IMR-90 (cell line): ENCODE measurements around the gene IGLL5. TPM values are rescaled to one million over a fixed set of nuclear protein-coding genes. Genes with fewer than 3 reads are reported as not detected.

Experiments
- ATAC-seq: fragments of 200-7000 bp; cut with Tn5 transposase; 2 replicates; pipeline ENCODE4 v1.9.1; 2020; ENCODE audit warnings: low read depth, mild to moderate bottlenecking, moderate library complexity
- BruUV-seq: library from RNA; stranded (reverse); fragments of 400-500 nt; replicated peaks from 2 replicates; lab custom pipeline; 2021; lab: Mats Ljungman, UMichigan
- CTCF ChIA-PET: fragments of 300-600 bp; formaldehyde crosslinking; extraction: SDS; loops from one replicate; lab custom pipeline; 2021; ENCODE audit warnings: antibody characterized with exemption; lab: Yijun Ruan, JAX
- POLR2A ChIA-PET: fragments of 300-600 bp; sonication (Branson Sonifier 250); formaldehyde crosslinking; loops from one replicate; lab custom pipeline; 2022; ENCODE audit warnings: antibody characterized with exemption; ENCODE audit not compliant: unreplicated experiment; lab: Charles Lee
- DNase-seq: peaks from one replicate; pipeline ENCODE4 v3.0.0; 2013
- H2AFZ ChIP-seq: replicated peaks from 2 replicates; pipeline ENCODE3; 2013; ENCODE audit warnings: low read length, mild to moderate bottlenecking; ENCODE audit not compliant: poor library complexity
- H2AK5ac ChIP-seq: 2 replicates; pipeline ENCODE4 v1.6.1; 2013; ENCODE audit warnings: low read depth, low read length, inconsistent platforms
- H2AK9ac ChIP-seq: replicated peaks from 2 replicates; pipeline ENCODE3; 2013; ENCODE audit warnings: mild to moderate bottlenecking, low read depth, low read length, moderate library complexity; ENCODE audit not compliant: poor library complexity
- H2BK120ac ChIP-seq: 2 replicates; pipeline ENCODE4 v1.6.1; 2013; ENCODE audit warnings: low read depth, low read length, inconsistent platforms
- H2BK15ac ChIP-seq: 3 replicates; pipeline ENCODE4 v1.6.1; 2013; ENCODE audit warnings: low read depth, low read length, inconsistent platforms
- H2BK20ac ChIP-seq: 2 replicates; pipeline ENCODE4 v1.6.1; 2013; ENCODE audit warnings: low read depth, mild to moderate bottlenecking, inconsistent platforms, low read length, moderate library complexity
- H2BK5ac ChIP-seq: 2 replicates; pipeline ENCODE4 v1.6.1; 2013; ENCODE audit warnings: mild to moderate bottlenecking, low read depth, low read length, inconsistent platforms; ENCODE audit not compliant: poor library complexity, severe bottlenecking
- H3K14ac ChIP-seq: replicated peaks from 2 replicates; pipeline ENCODE4 v1.6.1; 2013; ENCODE audit warnings: low read depth, low read length, inconsistent platforms
- H3K18ac ChIP-seq: 2 replicates; pipeline ENCODE4 v1.6.1; 2013; ENCODE audit warnings: low read depth, low read length, control low read depth
- H3K23ac ChIP-seq: 2 replicates; pipeline ENCODE4 v1.6.1; 2013; ENCODE audit warnings: low read depth, low read length, inconsistent platforms
- H3K27ac ChIP-seq: 2 replicates; pipeline ENCODE4 v1.5.1; 2013; ENCODE audit warnings: mild to moderate bottlenecking, control low read depth, low read length; ENCODE audit not compliant: insufficient read depth
- H3K27me3 ChIP-seq: 2 replicates; pipeline ENCODE4 v1.6.1; 2013; ENCODE audit warnings: low read length; ENCODE audit not compliant: control insufficient read depth, insufficient read depth
- H3K36me3 ChIP-seq: 2 replicates; pipeline ENCODE4 v1.6.1; 2013; ENCODE audit warnings: low read length, mixed read lengths; ENCODE audit not compliant: control insufficient read depth, insufficient read depth
- H3K4ac ChIP-seq: 2 replicates; pipeline ENCODE4 v1.6.1; 2013; ENCODE audit warnings: low read depth, low read length, inconsistent platforms
- H3K4me1 ChIP-seq: 2 replicates; pipeline ENCODE4 v1.6.1; 2013; ENCODE audit warnings: low read length, mixed read lengths; ENCODE audit not compliant: control insufficient read depth, insufficient read depth
- H3K4me2 ChIP-seq: 2 replicates; pipeline ENCODE4 v1.6.1; 2013; ENCODE audit warnings: low read depth, mild to moderate bottlenecking, control low read depth, low read length, moderate library complexity
- H3K4me3 ChIP-seq: 2 replicates; pipeline ENCODE4 v1.5.1; 2013; ENCODE audit warnings: low read depth, mild to moderate bottlenecking, control low read depth, low read length, moderate library complexity; ENCODE audit not compliant: insufficient read depth
- H3K56ac ChIP-seq: 2 replicates; pipeline ENCODE4 v1.6.1; 2013; ENCODE audit warnings: low read length, inconsistent platforms; ENCODE audit not compliant: insufficient read depth; ENCODE audit errors: extremely low read depth
- H3K79me1 ChIP-seq, 2 experiments: 2 replicates each; pipeline ENCODE4 v1.6.1; 2013; ENCODE audit warnings: low read length in 2 of 2, inconsistent platforms in 1 of 2, low read depth in 1 of 2
- H3K9ac ChIP-seq: 2 replicates; pipeline ENCODE4 v1.6.1; 2013; ENCODE audit warnings: low read depth, low read length, control low read depth
- H3K9me1 ChIP-seq: 2 replicates; pipeline ENCODE4 v1.6.1; 2013; ENCODE audit warnings: low read length, inconsistent platforms; ENCODE audit not compliant: insufficient read depth
- H3K9me3 ChIP-seq: 2 replicates; pipeline ENCODE4 v1.6.1; 2013; ENCODE audit warnings: low read length; ENCODE audit not compliant: control insufficient read depth, insufficient read depth
- H4K20me1 ChIP-seq: 2 replicates; pipeline ENCODE4 v1.6.1; 2013; ENCODE audit warnings: low read length, inconsistent platforms; ENCODE audit not compliant: insufficient read depth
- H4K5ac ChIP-seq: 2 replicates; pipeline ENCODE4 v1.6.1; 2013; ENCODE audit warnings: mild to moderate bottlenecking, low read depth, low read length, control low read depth
- H4K8ac ChIP-seq, 2 experiments: 2 replicates each; pipeline ENCODE4 v1.6.1; 2013; ENCODE audit warnings: low read depth in 2 of 2, low read length in 2 of 2, control low read depth in 1 of 2, inconsistent platforms in 1 of 2
- H4K91ac ChIP-seq: 2 replicates; pipeline ENCODE4 v1.6.1; 2013; ENCODE audit warnings: low read depth, low read length, inconsistent platforms; ENCODE audit not compliant: insufficient read depth
- NFE2L2 ChIP-seq: fragments of 150-350 bp; IDR thresholded peaks from 2 replicates; pipeline ENCODE4 v1.6.1; 2016; ENCODE audit warnings: low read depth, mild to moderate bottlenecking, low read length
- RCOR1 ChIP-seq: IDR thresholded peaks from 2 replicates; pipeline ENCODE4 v1.6.1; 2012; ENCODE audit warnings: mild to moderate bottlenecking, low read length, improper control_type of control experiment; ENCODE audit not compliant: insufficient replicate concordance
- RFX5 ChIP-seq: IDR thresholded peaks from 2 replicates; pipeline ENCODE4 v1.8.0; 2012; ENCODE audit warnings: low read depth, mild to moderate bottlenecking, low read length, moderate library complexity
- WGBS, 2 experiments: methylation state at CpG; one replicate each; pipeline versions ENCODE4 v1.1.5 to v1.1.7; 2013; ENCODE audit warnings: missing lambda C conversion rate in 2 of 2; ENCODE audit not compliant: insufficient read length in 1 of 2; ENCODE audit errors: extremely low coverage in 2 of 2; 5-methylcytosine and 5-hydroxymethylcytosine counted together
- dilution Hi-C: fragments of 300-500 bp; cut with HindIII; formaldehyde crosslinking; loops from one replicate; pipeline ENCODE4 v1.14.3; 2018; ENCODE audit warnings: low sequenced_read_pairs; ENCODE audit not compliant: unreplicated experiment
- in situ Hi-C: fragments of 300-500 bp; cut with MboI; formaldehyde crosslinking; loops from 3 replicates; pipeline ENCODE4 v1.14.3; 2019; ENCODE audit warnings: low sequenced_read_pairs, inconsistent platforms, mixed read lengths
- intact Hi-C: fragments of 100-400 bp; cut with micrococcal nuclease; formaldehyde crosslinking; loops from 2 replicates; pipeline ENCODE4 v1.10.0; 2022
- polyA plus RNA-seq, 3 experiments: library from polyadenylated mRNA; depleted of rRNA; stranded (reverse); fragments of >200 nt; gene quantifications; 2 replicates each; pipeline ENCODE4 v1.2.3, GENCODE V29; 2012; ENCODE audit warnings: low replicate concordance in 1 of 3
- total RNA-seq: library from RNA; depleted of rRNA; stranded (reverse); fragments of >200 nt; gene quantifications from 2 replicates; pipeline ENCODE4 v1.2.3, GENCODE V29; 2012
- TF ChIP-seq, protein P1 (sequence below): fragments of 150-350 bp; IDR thresholded peaks from 2 replicates; pipeline ENCODE4 v1.6.1; 2016; ENCODE audit warnings: low read depth, mild to moderate bottlenecking, low read length, moderate library complexity, borderline replicate concordance
- TF ChIP-seq, protein P2 (sequence below): fragments of 150-350 bp; IDR thresholded peaks from 2 replicates; pipeline ENCODE4 v1.6.1; 2017; ENCODE audit warnings: mild to moderate bottlenecking, antibody characterized with exemption, low read length, low read depth

Gene IGLL5
- total and polyA plus RNA-seq, 2 of the 4 experiments (the other 2 are of a cell fraction), result not detected

GRCh38 chr22:22886546-22886945, 1.1 kb upstream of the IGLL5 start:
- H2BK5ac ChIP-seq, result no peak overlapping the region
- no peak overlapping the region for H2AK5ac ChIP-seq
- H3K79me1 ChIP-seq, result no peaks in the 10 kb centered on the region
- in situ Hi-C loops, result no loop called here
- no peaks in the 10 kb centered on the region for H3K4me1 ChIP-seq
- H3K14ac ChIP-seq, result no peak overlapping the region
- CTCF ChIA-PET, result no interaction called here
- no peak overlapping the region for H3K23ac ChIP-seq
- H4K91ac ChIP-seq, result no peak overlapping the region
- H3K18ac ChIP-seq, result no peak overlapping the region
- no peak overlapping the region for H2AK9ac ChIP-seq
- H2AFZ ChIP-seq, result no peak overlapping the region
- no peak overlapping the region for H2BK120ac ChIP-seq
- intact Hi-C loops, result no loop called here
- no peaks in the 10 kb centered on the region for H3K36me3 ChIP-seq
- no peak overlapping the region for H3K4ac ChIP-seq
- H3K9me1 ChIP-seq, result no peaks in the 10 kb centered on the region
- no peaks in the 10 kb centered on the region for H4K20me1 ChIP-seq
- WGBS, 2 experiments, result no CpG with 5 or more reads among the region's 4 CpGs
- no peak overlapping the region for H4K5ac ChIP-seq
- peaks cover 1% of the 10 kb centered on the region for H3K27me3 ChIP-seq
- no peak overlapping the region for H2BK15ac ChIP-seq
- no peak overlapping the region for H3K27ac ChIP-seq
- TF ChIP-seq RCOR1 (no peak), NFE2L2 (no peak), RFX5 (no peak)
- TF ChIP-seq, protein P1, sequence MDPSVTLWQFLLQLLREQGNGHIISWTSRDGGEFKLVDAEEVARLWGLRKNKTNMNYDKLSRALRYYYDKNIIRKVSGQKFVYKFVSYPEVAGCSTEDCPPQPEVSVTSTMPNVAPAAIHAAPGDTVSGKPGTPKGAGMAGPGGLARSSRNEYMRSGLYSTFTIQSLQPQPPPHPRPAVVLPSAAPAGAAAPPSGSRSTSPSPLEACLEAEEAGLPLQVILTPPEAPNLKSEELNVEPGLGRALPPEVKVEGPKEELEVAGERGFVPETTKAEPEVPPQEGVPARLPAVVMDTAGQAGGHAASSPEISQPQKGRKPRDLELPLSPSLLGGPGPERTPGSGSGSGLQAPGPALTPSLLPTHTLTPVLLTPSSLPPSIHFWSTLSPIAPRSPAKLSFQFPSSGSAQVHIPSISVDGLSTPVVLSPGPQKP, result no peak
- TF ChIP-seq, protein P2, sequence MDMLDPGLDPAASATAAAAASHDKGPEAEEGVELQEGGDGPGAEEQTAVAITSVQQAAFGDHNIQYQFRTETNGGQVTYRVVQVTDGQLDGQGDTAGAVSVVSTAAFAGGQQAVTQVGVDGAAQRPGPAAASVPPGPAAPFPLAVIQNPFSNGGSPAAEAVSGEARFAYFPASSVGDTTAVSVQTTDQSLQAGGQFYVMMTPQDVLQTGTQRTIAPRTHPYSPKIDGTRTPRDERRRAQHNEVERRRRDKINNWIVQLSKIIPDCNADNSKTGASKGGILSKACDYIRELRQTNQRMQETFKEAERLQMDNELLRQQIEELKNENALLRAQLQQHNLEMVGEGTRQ, result no peak
- no peak overlapping the region for H3K4me2 ChIP-seq
- dilution Hi-C loops, result no loop called here
- no TSS peak for BruUV-seq
- POLR2A ChIA-PET, result no interaction called here
- no peak overlapping the region for H3K9ac ChIP-seq
- DNase-seq (no peak), ATAC-seq (no peak)
- H4K8ac ChIP-seq, result no peak overlapping the region
- H3K4me3 ChIP-seq, result no peak overlapping the region
- H3K56ac ChIP-seq, result no peak overlapping the region
- H2BK20ac ChIP-seq, result no peak overlapping the region
- H3K9me3 ChIP-seq, result no peaks in the 10 kb centered on the region
